Fibroblast of lung (primary cell): Measurements from ENCODE around the gene FDX1.

ENCODE experiments used
- CTCF ChIP-seq, 2 donors: IDR thresholded peaks in 1 of 2; conservative IDR thresholded peaks in 1 of 2; 1 replicate in 1 of 2; 2 replicates in 1 of 2; pipeline ENCODE4 v1.5.1; 2011 to 2012; ENCODE audit warnings: low read length in 2 of 2, control low read depth in 1 of 2, inconsistent platforms in 1 of 2, low read depth in 1 of 2, mild to moderate bottlenecking in 1 of 2
- EZH2 ChIP-seq: IDR thresholded peaks from 2 replicates; pipeline ENCODE4 v1.5.1; 2012; ENCODE audit warnings: low read length, control low read depth, mild to moderate bottlenecking; ENCODE audit errors: missing control alignments

- TF ChIP-seq CTCF (conservative IDR thresholded peaks at IDR 0.05 in 1 of 2, IDR thresholded peaks at IDR 0.05 in 1 of 2; ENCODE audit: low read depth in 1 of 2, low read length in 2 of 2), result no peak
- TF ChIP-seq EZH2, result no peak
Measured at GRCh38 chr11:110392056-110392455, 37.7 kb upstream of the FDX1 start.
